Astrocyte of the spinal cord (primary cell): ENCODE results near the gene BMP7.
"Not testable (repeated sequence)": the region's sequence is repeated elsewhere in the genome, so short reads cannot be mapped to it uniquely, and the experiment has no call there.

Source experiments
- DNase-seq: peaks from one replicate; pipeline ENCODE4 v3.0.0; 2011; ENCODE audit warnings: low read depth, low spot score
- H3K4me3 ChIP-seq: 2 replicates; pipeline ENCODE4 v1.5.1; 2011; ENCODE audit warnings: low read depth, mild to moderate bottlenecking, low read length, moderate library complexity
- in situ Hi-C: cut with HindIII; loops from 2 replicates; pipeline ENCODE4 v1.10.0; 2017; ENCODE audit warnings: low sequenced_read_pairs
- TF ChIP-seq, protein P1 (sequence below): IDR thresholded peaks from 2 replicates; pipeline ENCODE4 v1.5.1; 2012; ENCODE audit warnings: low read depth, mild to moderate bottlenecking, low read length, inconsistent platforms

The BMP7 gene

DNA sequence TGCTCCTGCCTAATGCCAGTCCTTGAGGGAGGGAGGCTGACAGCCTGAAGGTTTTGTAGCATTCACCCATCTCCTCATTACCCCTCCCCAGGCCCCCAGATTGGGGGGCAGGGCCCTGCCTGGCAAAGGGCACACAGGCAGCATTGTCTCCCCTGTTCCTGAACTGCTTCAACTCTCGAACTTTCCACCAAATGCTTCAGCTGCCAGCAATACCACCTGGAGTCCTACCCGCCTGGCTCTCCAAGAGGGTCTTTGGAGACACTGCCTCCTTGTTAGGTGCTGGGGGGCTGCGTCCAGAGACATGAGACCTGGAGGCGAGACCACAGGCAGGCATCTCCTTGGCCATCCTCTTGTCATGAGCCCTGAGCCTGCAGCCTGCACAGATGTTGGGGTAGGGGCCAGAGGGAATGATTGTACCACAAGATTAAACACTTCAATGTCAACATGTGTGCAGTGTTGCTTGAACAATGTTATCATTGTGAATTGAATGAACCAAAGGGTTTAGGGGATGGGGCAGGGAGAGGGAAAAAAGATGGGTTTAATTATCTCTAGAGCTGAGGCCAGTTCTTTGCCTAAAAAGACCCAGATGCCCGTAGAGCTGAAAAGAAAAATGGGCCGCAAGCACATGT lies 25.0 kb downstream of the BMP7 start:
- in situ Hi-C loops, result no loop called here

DNA sequence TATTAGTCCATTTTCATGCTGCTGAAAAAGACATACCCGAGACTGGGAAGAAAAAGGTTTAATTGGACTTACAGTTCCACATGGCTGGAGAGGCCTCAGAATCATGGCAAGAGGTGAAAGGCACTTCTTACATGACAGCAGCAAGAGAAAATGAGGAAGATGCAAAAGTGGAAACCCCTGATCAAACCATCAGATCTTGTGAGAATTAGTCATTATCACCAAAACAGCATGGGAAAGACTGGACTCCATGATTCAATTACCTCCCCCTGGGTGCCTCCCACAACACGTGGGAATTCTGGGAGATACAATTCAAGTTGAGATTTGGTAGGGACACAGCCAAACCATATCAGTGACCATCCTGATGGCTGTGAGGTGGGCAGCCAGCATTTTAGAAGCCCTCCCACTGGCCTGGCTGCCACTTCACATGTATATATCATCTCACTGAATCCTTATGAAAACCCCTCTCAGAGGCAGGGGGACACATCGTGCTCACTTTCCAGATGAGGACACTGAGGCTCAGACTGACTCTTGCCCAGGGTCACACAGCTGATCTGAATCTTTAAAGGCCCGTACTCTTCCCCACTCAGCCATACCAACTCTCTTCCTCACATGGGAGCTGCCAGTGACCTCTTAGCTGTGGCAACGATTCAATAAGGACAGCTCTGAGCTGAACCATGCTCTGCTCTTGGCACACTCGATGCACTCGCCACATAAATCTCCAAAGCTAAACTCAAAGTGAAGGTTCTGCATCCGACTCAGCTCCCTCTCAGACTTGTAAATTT lies 25.7 kb downstream of the BMP7 start:
- TF ChIP-seq, protein P1, sequence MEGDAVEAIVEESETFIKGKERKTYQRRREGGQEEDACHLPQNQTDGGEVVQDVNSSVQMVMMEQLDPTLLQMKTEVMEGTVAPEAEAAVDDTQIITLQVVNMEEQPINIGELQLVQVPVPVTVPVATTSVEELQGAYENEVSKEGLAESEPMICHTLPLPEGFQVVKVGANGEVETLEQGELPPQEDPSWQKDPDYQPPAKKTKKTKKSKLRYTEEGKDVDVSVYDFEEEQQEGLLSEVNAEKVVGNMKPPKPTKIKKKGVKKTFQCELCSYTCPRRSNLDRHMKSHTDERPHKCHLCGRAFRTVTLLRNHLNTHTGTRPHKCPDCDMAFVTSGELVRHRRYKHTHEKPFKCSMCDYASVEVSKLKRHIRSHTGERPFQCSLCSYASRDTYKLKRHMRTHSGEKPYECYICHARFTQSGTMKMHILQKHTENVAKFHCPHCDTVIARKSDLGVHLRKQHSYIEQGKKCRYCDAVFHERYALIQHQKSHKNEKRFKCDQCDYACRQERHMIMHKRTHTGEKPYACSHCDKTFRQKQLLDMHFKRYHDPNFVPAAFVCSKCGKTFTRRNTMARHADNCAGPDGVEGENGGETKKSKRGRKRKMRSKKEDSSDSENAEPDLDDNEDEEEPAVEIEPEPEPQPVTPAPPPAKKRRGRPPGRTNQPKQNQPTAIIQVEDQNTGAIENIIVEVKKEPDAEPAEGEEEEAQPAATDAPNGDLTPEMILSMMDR, result no peak
- DNase-seq, result no peak
- in situ Hi-C loops, result no loop called here
- no peak overlapping the region for H3K4me3 ChIP-seq

More for the DNA sequence above, 25.0 kb downstream of the BMP7 start:
- TF ChIP-seq, protein P1, result no peak
- no peak overlapping the region for H3K4me3 ChIP-seq
- no peak for DNase-seq

DNA sequence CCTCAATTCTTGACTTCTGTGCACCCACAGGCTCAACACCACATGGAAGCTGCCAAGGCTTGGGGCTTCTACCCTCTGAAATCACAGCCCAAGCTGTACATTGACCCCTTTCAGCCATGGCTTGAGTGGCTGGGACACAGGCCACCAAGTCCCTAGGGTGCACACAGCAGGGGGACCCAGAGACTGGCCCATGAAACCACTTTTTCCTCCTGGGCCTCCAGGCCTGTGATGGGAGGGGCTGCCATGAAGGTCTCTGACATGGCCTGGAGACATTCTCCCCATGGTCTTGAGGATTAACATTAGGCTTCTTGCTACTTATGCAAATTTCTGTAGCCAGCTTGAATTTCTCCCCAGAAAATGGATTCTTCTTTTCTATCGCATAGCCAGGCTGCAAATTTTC lies 26.7 kb downstream of the BMP7 start:
- DNase-seq, in situ Hi-C loops, H3K4me3 ChIP-seq: not testable (repeated sequence)

DNA sequence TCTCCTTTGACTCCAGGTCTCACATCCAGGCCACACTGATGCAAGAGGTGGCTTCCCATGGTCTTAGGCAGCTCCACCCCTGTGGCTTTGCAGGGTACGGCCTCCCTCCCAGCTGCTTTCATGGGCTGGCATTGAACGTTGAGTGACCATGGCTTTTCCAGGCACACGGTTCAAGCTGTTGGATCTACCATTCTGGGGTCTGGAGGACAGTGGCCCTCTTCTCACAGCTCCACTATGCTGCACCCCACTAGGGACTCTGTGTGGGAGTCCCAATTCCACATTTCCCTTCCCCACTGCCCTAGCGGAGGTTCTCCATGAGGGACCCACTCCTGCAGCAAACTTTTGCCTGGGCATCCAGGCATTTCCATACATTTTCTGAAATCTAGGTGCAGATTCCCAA lies 27.1 kb downstream of the BMP7 start:
- DNase-seq, in situ Hi-C loops, H3K4me3 ChIP-seq: not testable (repeated sequence)

DNA sequence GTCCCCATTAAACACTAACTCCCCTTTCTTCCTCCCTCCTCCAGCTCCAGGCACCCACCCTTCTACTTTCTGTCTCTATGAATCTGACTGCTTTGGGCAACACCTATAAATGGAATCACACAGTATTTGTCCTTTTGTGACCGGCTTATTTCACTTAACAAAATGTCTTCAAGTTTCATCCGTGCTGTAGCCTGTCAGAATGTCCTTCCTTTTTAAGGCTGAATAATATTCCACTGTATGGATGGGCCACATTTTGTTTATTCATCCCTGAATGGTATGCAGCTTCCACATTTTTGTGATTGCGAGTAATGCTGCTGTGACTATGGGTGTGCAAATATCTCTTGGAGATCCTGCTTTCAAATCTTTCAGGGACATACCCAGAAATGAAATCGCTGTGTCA lies 28.4 kb downstream of the BMP7 start:
- TF ChIP-seq, protein P1, result no peak
- in situ Hi-C loops, result no loop called here
- DNase-seq, result no peak
- H3K4me3 ChIP-seq, result no peak overlapping the region

DNA sequence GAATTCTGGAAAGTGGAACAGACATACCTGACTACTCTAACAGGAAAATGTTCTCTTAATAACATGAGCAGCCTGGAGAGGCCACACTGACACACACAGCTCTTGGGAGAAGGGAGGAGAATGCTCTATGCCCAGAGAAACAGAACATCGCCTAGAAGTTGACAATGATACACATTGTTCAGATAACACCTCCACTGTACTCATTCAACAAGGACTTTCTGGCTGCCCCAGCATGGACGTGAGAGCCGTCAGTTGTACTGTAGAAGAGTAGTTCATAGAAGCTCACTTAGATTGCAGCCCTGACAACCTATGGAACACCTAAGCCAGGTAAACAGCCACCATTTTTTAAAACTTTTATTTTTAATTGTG lies 28.9 kb downstream of the BMP7 start:
- H3K4me3 ChIP-seq, result no peak overlapping the region
- DNase-seq, result no peak
- TF ChIP-seq, protein P1, result no peak
- in situ Hi-C loops, result no loop called here

DNA sequence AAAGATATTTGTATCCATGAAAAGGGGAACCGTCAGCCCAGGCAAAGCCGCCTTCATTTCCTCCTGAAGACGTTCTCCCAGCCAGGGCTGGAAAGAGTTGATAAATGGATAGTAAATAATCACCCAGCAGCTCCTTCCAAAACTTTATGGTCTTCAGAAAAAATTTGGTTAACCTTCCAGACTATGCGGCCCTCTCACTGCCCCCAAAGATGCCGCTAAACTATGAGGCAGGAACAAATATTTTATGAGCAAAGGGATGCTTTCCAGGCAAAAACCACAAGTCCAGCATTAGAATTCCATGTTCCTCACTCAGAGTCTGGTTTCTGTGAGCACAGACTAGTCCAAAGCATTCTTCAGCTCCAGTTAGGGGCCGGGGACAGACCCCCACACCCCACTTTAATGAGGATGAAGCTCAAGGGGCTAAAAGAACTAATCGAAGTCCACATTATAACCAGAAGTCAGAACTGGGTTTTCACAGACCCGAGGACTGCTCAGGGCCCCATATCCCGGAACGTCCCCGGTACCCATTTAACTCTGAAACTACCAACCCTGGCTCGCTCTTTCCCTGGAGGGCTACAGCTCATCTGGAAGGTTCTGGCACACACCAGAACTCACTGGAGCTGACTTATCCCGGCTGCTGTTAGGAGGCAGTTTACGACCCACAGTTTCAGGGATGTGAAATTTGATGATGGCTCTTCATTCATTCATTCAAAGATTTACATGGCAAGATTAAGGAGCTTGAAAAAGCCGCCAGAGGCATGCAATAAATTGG lies 29.4 kb downstream of the BMP7 start:
- no peak for DNase-seq
- no peak overlapping the region for H3K4me3 ChIP-seq
- TF ChIP-seq, protein P1, result no peak
- in situ Hi-C loops, result no loop called here
